NCI-H2196 (cell line): Measurements from ENCODE around the gene ITPRID2.
"Not testable (repeated sequence)": the region's sequence is repeated elsewhere in the genome, so short reads cannot be mapped to it uniquely, and the experiment has no call there.

Source experiments
- DNase-seq: peaks from one replicate; lab custom pipeline; 2025; ENCODE audit not compliant: unreplicated experiment; lab: John Stamatoyannopoulos, UW

Gene ITPRID2

GRCh38 chr2:181915102-181915501 lies 23.6 kb downstream of the ITPRID2 start:
- no peak for DNase-seq

GRCh38 chr2:181916726-181917718 lies 25.5 kb downstream of the ITPRID2 start:
- DNase-seq: no peak

- no peak for DNase-seq
Observed at GRCh38 chr2:181918188-181918587, 26.7 kb downstream of the ITPRID2 start.

GRCh38 chr2:181923121-181923520 lies 31.6 kb downstream of the ITPRID2 start:
- DNase-seq: no peak

- no peak for DNase-seq
Observed at GRCh38 chr2:181924336-181924735, 32.8 kb downstream of the ITPRID2 start.

GRCh38 chr2:181934694-181935093 lies 43.2 kb downstream of the ITPRID2 start:
- no peak for DNase-seq

- DNase-seq: no peak
Observed at GRCh38 chr2:181937473-181937872, 45.9 kb downstream of the ITPRID2 start.

- no peak for DNase-seq
Observed at GRCh38 chr2:181943411-181944124, 52.0 kb downstream of the ITPRID2 start.

- no peak for DNase-seq
Observed at GRCh38 chr2:181944164-181944913, 52.8 kb downstream of the ITPRID2 start.

GRCh38 chr2:181944914-181945291 lies 53.4 kb downstream of the ITPRID2 start:
- DNase-seq: no peak

GRCh38 chr2:181946444-181947127 lies 55.1 kb downstream of the ITPRID2 start:
- DNase-seq: no peak

GRCh38 chr2:181947273-181947672 lies 55.7 kb downstream of the ITPRID2 start:
- no peak for DNase-seq

GRCh38 chr2:181948227-181948626 lies 56.7 kb downstream of the ITPRID2 start:
- no peak for DNase-seq

GRCh38 chr2:181949047-181949446 lies 57.5 kb downstream of the ITPRID2 start:
- no peak for DNase-seq

- no peak for DNase-seq
Observed at GRCh38 chr2:181952404-181953226, 61.1 kb downstream of the ITPRID2 start.

- DNase-seq: no peak
Observed at GRCh38 chr2:181953881-181954537, 62.5 kb downstream of the ITPRID2 start.

GRCh38 chr2:181954538-181954883 lies 63.0 kb downstream of the ITPRID2 start:
- no peak for DNase-seq

- DNase-seq: no peak
Observed at GRCh38 chr2:181955010-181955409, 63.5 kb downstream of the ITPRID2 start.

GRCh38 chr2:181955866-181956265 lies 64.3 kb downstream of the ITPRID2 start:
- not testable (repeated sequence) for DNase-seq
